Activated CD4-positive, alpha-beta T cell treated with anti-CD3 and anti-CD28 coated beads for 24 hours (primary cell): Measurements from ENCODE around the gene UMOD.

Experiments used
- DNase-seq, 2 donors: peaks; one replicate each; pipeline ENCODE4 v3.0.0-alpha.2; 2020; ENCODE audit warnings: low read depth in 2 of 2

The UMOD gene

GRCh38 chr16:20352615-20353014, at the start of gene UMOD:
TSS of gene UMOD (minus strand) at chr16:20352715. CDS start at chr16:20350737, 1,978 bp downstream.
- no peak for DNase-seq

DNA sequence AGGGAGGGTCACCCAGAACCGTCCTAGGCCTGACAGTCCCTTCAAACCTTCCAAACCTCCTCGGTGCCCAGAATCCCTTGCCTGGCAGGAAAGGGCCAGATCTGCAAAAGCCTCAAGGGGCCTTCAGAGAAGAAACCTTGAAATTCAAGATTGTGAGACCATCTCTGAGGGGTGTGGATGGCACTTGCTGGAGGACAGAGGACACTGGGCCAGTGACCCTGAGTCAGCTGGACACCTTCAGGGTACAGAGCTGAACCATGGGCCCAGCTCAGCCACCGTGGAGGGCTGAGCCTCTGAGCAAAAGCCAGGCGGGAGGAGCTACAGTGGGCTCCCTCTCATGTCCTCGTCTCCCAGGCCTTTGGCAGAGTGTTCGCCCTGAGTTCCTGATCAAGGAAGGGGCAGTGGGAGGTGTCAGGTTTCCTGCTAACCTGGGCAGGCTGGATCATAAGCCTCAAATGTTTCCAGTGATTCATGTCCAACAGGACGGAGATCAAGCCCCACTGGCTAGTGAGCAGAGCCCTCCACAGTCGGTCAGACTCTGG, 49.0 kb upstream of the UMOD start:
- DNase-seq, result no peak

DNA sequence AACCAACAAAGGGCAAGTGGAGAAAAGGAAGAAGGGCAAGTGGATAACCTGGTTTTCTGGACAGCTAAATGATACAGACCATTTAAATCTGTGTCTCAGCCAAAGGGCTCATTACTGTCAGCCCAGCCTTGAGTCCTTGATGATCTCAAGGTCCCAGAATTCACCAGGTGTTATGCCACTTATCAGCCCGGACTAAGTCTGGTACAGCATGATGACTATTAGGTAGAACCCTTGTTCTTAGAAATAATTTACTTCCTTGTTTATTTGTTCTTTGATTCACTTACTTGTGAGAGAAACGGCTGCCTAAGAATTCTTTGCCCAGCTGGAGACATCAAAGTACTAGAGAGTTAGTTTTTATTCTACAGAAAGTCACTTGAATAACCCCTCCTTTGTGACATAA, 48.6 kb upstream of the UMOD start:
- DNase-seq, result no peak

- DNase-seq, result no peak
Observed at GRCh38 chr16:20399185-20399584, 46.7 kb upstream of the UMOD start.

DNA sequence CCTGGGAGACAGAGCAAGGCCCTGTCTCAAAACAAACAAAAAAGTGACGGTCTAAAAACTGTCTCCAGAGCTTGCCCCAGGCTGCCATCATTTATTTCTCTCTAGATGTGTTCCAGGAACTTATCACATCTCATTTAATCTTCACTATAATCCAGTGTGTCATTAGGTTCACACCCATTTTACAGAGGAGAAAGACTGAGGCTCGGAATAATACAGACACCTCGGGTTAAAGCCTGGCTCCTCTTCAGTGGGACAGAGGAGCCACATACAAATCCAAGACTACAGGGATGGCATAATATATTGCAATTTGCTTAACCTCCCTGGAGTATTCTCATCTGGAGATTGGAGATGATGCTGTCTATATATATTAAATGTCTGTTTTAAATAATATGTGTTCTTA, 46.1 kb upstream of the UMOD start:
- DNase-seq, result no peak

DNA sequence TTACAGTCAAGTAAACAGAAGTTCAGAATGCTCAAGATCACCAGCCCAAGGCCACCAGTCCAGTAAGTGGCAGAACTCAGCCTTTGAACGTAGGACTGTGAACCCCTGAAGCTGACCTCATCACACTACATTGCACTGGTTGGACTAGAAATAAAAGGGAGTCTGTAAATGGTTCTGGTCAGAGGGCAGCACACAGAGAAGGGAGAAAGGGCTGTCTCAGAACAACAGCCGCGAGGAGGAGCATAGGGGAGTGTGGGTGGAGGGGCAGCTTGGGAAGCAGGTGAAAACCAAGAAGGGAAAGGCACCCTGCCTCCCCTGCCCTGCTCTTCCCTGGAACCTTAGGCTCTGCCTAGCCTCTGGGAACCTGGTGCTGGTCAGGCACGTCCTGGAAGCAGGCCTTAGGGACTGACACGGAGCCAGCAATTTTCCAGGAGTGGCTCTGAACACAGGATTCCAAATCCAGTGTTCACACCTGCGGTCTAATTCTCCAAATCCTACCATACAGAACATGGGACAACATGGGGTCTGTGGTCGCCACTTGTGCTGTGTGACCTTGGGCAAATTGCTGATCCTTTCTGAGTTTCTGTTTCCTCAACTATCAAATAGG, 45.1 kb upstream of the UMOD start:
- DNase-seq, result no peak

DNA sequence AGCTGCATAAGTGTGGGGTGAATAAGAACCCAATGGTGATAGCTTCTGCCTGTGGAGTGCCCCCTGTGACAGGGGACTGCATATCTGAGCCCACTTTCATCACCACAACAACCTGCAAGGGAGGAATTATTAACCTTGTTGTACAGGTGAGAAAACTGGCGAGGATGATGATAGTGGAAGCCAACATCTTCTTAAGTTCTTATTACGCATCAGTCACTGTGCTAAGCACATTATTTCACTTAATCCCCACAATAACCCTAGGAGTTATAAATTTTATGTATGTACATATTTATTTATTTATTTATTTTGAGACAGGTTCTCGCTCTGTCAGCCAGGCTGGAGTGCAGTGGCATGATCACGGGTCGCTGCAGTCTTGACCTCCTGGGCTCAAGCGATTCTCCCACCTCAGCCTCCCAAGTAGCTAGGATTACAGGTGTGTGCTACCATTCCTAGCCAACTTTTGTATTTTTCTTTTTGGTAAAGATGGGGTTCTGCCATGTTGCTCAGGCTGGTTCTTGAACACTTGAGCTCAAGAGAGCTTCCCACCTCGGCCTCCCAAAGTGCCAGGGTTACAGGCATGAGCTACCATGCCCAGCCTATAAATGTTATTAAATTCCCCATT, 44.4 kb upstream of the UMOD start:
- DNase-seq, result no peak

DNA sequence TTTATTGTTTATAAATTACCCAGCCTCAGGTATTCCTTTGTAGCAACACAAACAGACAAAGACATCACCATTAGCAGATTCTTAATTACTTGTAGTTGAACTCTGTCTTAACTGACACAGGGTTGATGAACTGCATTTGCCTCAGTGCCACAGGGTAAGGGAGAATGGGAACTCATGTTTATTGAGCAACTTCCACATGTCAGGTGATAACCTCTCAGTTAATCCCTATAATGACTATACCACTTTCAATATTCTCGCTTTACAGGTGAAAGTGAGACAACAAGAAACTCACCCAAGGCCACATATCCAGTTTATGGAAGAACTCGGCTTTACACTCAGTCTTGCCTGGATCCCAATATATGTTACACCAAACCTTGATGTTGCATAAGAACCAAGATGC, 43.4 kb upstream of the UMOD start:
- no peak for DNase-seq

- DNase-seq, result no peak
Observed at GRCh38 chr16:20393801-20394577, 41.5 kb upstream of the UMOD start.

GRCh38 chr16:20391045-20391444, 38.5 kb upstream of the UMOD start:
- no peak for DNase-seq

- DNase-seq, result no peak
Observed at GRCh38 chr16:20388854-20389253, 36.3 kb upstream of the UMOD start.

DNA sequence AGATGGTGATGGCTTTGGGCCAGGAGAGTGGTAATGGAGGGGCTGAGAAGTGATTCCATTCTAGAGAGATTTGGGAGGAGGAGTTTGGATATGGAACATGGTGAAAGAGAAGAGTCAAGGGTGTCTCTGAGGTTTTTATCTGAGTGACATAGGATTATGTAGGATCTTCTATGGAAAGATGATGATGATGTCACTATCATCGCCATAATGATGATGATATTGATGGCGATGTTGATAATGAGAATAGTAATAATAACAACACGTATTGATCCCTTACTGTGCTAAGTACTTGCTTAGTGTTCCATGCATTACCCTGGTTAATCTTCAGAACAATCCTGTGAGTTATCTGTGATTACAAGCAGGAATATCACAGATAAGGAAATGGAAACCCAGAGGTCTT, 35.5 kb upstream of the UMOD start:
- no peak for DNase-seq

DNA sequence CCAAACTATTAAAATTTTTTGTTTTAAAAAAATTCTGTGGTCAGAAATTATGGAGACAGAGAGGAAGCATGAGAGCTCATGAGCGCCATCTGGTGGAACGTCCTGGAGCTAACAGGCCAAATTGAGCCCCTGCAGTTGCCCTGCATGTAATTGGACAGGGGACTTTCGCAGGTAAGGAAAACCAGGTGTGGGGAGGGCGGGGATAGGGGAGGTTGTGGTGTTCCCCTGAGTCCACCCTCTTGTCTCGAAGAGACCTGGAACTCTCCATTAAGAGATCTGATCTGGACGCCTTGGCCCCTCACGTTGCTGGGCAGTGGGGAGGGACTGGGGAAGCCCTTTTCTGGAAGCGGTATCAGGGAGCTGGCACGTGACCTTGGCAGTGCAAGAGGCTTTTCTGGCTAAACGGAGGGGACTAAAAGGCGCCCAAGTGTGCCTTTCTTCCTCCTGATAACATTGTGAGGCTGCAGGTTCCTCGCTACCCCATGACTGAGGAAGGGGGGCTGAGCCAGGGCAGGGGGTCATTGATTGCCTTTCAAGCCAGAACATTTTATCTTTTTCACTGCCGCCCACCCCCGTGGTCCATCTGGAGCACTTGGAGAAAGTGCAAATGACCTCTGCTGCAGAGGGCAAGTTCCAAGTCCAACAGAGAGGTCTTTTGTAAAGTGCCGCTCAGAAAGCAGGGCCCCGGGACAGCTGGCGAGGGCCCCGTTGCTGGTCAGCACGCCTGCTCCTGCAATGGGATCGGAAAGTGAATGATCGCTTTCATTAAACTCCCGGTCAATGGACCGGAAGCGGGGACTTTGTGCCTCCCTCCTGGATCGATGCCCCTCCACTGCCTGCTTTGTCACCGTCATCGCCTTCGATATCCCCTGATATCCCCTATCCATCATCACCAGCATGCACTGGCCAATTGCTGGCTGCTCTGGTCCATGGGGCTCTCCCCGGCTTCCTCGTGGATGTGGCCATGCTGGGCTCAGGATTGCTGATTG, 33.6 kb upstream of the UMOD start:
- DNase-seq, result peak; percentile 36 to 55

DNA sequence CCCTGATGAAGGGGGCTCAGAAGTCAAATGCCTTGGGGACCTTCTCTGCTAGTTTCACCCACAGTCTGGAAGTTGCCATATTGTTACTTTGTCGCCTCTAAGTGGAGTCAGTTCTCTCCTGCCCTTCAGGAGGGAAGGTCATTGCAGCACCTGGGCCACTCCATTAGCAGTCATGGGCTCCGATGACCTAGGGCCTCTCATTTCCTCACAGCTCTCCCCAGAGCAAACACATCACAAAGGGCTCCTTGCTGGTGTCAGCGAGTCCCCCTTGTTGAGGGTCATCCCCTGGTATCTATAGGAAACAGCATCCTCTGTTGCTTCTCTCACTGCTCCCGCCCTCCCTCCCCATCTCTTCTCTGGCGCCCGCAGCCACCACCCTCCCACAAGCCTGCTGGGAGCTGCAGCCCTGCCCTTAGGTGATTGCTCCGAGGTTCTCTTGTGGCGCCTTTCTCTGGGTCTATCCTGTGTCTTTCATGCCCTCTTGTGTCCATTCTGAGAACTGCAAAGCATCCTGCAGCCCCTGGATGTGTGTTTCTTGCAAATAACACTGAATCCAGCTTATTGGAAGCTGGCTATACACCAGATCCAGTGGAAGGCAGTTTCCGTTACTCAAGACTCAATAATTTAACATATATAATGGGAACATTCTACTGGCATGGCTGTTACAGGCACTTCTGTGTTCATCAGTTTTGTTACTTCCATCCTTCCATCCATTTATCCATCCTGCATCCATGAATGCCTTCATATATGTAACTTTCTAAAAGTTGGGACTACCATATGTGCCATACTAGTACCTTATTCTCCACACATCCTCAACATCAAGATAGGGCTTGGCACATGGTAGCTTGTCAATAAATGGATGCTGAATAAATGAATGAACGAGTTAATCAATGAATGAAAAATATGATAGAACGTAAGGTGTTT, 30.9 kb upstream of the UMOD start:
- peak; percentile 14 to 29 for DNase-seq

- no peak for DNase-seq
Observed at GRCh38 chr16:20382202-20382948, 29.9 kb upstream of the UMOD start.

- DNase-seq, result no peak
Observed at GRCh38 chr16:20380782-20381181, 28.3 kb upstream of the UMOD start.

DNA sequence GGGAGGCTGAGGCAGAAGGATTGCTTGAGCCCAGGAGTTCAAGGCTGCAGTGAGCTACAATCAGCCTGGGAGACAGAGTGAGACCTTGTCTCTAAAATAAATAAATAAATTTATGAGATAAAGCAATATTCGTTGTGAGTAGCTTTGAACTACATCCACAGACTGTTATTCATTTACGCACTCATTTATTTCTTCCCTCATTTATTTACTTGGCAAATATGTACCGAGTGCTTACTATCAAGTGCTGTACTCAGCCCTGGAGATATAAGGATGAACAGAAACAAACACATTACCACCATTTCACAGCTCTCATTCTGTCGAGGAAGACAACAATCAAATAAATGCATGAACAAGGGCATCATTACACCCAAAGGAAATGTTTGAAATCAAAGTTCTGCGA, 24.7 kb upstream of the UMOD start:
- no peak for DNase-seq

GRCh38 chr16:20372701-20373100, 20.2 kb upstream of the UMOD start:
- no peak for DNase-seq

DNA sequence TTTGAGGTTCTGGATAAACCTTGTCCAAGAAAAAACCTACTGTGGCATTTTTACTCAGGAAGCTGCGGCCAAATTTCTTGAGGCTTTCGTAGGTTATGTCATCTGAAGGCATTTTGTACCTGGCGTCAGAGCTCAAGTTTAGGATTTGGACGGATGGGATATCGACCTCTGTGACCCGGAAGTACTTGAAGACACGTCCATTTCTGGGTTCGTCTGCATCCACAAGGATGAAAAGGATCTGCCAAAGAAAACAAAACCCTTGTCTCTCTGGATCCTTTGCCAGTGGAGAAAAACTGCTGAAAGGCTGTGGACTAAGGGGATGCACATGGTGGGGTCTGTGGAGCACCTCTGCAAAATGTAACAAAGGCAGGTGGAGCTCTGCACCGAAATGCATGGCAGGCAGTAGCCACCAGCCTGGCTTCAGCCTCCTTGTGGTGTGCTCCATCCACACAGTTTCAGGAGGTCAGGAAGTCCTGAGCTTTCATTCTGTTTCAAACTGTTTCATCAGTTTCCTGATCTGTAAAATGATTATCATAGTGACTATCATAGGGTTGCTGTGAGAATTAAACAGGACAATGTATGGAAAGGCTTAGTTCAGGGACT, 17.0 kb upstream of the UMOD start:
- no peak for DNase-seq
